Loucy (cell line): Measurements from ENCODE around the gene KIF16B.

Source experiments
- EZH2phosphoT487 ChIP-seq: fragments of 200-600 bp; IDR thresholded peaks from 2 replicates; pipeline ENCODE4 v1.6.1; 2018; ENCODE audit warnings: antibody characterized with exemption, mild to moderate bottlenecking, moderate library complexity, borderline replicate concordance
- TF ChIP-seq, protein P1 (sequence below): fragments of 200-600 bp; sonication (generic); conservative IDR thresholded peaks from 2 replicates; pipeline ENCODE4 v1.5.1; 2014; ENCODE audit warnings: mild to moderate bottlenecking, antibody characterized with exemption, low read length

DNA sequence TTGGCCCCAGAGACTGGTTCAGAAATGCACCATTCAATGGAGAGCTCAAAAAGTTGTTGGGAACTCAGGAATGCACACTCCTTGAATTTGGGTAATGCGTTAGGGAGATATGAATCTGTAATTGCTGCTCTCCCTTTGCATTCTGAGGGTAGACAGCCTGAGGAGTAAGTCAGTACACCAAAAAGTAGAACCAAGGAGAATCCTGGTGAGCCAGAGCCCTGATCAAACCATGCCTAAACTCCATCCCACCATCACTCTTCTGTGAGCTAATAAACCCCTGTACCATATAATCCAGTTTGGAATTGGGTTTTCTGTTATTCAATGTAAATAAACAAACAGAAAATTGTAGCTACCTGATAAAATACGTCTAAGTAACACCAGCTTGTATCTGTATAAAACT, 90.2 kb downstream of the KIF16B start:
- TF ChIP-seq, protein P1, sequence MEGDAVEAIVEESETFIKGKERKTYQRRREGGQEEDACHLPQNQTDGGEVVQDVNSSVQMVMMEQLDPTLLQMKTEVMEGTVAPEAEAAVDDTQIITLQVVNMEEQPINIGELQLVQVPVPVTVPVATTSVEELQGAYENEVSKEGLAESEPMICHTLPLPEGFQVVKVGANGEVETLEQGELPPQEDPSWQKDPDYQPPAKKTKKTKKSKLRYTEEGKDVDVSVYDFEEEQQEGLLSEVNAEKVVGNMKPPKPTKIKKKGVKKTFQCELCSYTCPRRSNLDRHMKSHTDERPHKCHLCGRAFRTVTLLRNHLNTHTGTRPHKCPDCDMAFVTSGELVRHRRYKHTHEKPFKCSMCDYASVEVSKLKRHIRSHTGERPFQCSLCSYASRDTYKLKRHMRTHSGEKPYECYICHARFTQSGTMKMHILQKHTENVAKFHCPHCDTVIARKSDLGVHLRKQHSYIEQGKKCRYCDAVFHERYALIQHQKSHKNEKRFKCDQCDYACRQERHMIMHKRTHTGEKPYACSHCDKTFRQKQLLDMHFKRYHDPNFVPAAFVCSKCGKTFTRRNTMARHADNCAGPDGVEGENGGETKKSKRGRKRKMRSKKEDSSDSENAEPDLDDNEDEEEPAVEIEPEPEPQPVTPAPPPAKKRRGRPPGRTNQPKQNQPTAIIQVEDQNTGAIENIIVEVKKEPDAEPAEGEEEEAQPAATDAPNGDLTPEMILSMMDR: no peak
- TF ChIP-seq EZH2phosphoT487: no peak
